ENCODE data around the gene EPB41L5.

Gene EPB41L5

GRCh38 chr2:120224735-120225548 is 212.1 kb downstream of the EPB41L5 start:
- Mint-ChIP-seq H3K27me3 (no peaks in the 10 kb centered on the region), H3K4me1 (ENCODE audit: low read depth) (peaks cover 74% of the 10 kb centered on the region), H3K36me3 (peaks cover 18% of the 10 kb centered on the region), H3K4me3 (peak overlapping the region; percentile 81), H3K27ac (peak overlapping the region; percentile 58), H3K9me3 (ENCODE audit: low read depth) (no peaks in the 10 kb centered on the region)

GRCh38 chr2:120225549-120226065 is 212.7 kb downstream of the EPB41L5 start:
- Mint-ChIP-seq H3K9me3 (ENCODE audit: low read depth) (no peaks in the 10 kb centered on the region), H3K4me3 (peak overlapping the region; percentile 35), H3K36me3 (peaks cover 14% of the 10 kb centered on the region), H3K4me1 (ENCODE audit: low read depth) (peaks cover 75% of the 10 kb centered on the region), H3K27ac (no peak overlapping the region), H3K27me3 (no peaks in the 10 kb centered on the region)

GRCh38 chr2:120226316-120226715 is 213.4 kb downstream of the EPB41L5 start:
- Mint-ChIP-seq H3K4me1 (ENCODE audit: low read depth) (peaks cover 75% of the 10 kb centered on the region), H3K36me3 (peaks cover 7% of the 10 kb centered on the region), H3K27me3 (no peaks in the 10 kb centered on the region), H3K27ac (peak overlapping the region; percentile 7), H3K4me3 (no peak overlapping the region), H3K9me3 (ENCODE audit: low read depth) (no peaks in the 10 kb centered on the region)

- Mint-ChIP-seq H3K36me3 (peaks cover under 1% of the 10 kb centered on the region), H3K9me3 (ENCODE audit: low read depth) (no peaks in the 10 kb centered on the region), H3K27ac (peak overlapping the region; percentile 71), H3K27me3 (no peaks in the 10 kb centered on the region), H3K4me3 (no peak overlapping the region), H3K4me1 (ENCODE audit: low read depth) (peaks cover 75% of the 10 kb centered on the region)
Observed at GRCh38 chr2:120227111-120227991, 214.5 kb downstream of the EPB41L5 start.

GRCh38 chr2:120228503-120228902 is 215.6 kb downstream of the EPB41L5 start:
- no peak overlapping the region for H3K4me3 Mint-ChIP-seq
- H3K27ac Mint-ChIP-seq: peak overlapping the region; percentile 78
- H3K4me1 Mint-ChIP-seq (ENCODE audit: low read depth): peaks cover 84% of the 10 kb centered on the region

More at GRCh38 chr2:120228503-120228902, 215.6 kb downstream of the EPB41L5 start:
- Mint-ChIP-seq H3K27me3 (no peaks in the 10 kb centered on the region), H3K36me3 (no peaks in the 10 kb centered on the region), H3K9me3 (ENCODE audit: low read depth) (no peaks in the 10 kb centered on the region)

All from activated naive CD8-positive, alpha-beta T cell (primary cell).